ENCODE data around the gene PAPPA. TPM values are rescaled to one million over a fixed set of nuclear protein-coding genes. Genes with fewer than 3 reads are reported as not detected.

The PAPPA gene
- total RNA-seq, 1 experiment from 2014 or later: 0.22 TPM

DNA sequence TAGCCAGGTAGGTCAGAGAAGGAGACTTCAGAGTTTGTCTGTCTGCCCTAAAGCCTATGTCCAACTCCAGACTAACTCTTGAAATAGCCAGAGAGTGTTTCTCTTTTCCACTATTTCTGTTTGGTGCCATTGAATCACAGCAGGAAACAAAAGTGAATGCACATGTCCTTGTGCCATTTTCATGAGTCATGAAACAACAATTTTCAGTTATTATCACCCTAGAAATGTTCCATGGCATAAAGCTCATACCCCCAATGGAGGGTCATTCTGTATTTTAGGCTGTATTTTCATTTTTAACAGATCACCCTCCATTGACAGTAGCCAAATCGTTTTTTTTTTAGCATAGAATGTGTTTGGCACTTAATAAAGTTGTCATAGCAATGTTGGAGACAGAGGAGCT lies 124.7 kb downstream of the PAPPA start:
- ATAC-seq: no peak
- H3K27me3 Mint-ChIP-seq (ENCODE audit: low read depth): peaks cover 97% of the 10 kb centered on the region
- DNase-seq (ENCODE audit: low spot score): no peak
- H3K27ac Mint-ChIP-seq: no peak overlapping the region
- H3K4me3 Mint-ChIP-seq: no peak overlapping the region
- ChIA-PET POLR2A (no interaction called here), CTCF (no interaction called here)
- H3K9me3 Mint-ChIP-seq: no peaks in the 10 kb centered on the region
- no peaks in the 10 kb centered on the region for H3K36me3 Mint-ChIP-seq
- no peak for TF ChIP-seq SOX15 (CRISPR knock-in tag; IDR thresholded peaks at IDR 0.05)
- no peak for TF ChIP-seq SMAD3 (CRISPR knock-in tag; IDR thresholded peaks at IDR 0.05; ENCODE audit: borderline replicate concordance)
- no peak for TF ChIP-seq ZNF317 (CRISPR knock-in tag; IDR thresholded peaks at IDR 0.05; ENCODE audit: borderline replicate concordance, low read depth)
- TF ChIP-seq NFATC4 (CRISPR knock-in tag; IDR thresholded peaks at IDR 0.05): no peak
- TF ChIP-seq, protein P1, sequence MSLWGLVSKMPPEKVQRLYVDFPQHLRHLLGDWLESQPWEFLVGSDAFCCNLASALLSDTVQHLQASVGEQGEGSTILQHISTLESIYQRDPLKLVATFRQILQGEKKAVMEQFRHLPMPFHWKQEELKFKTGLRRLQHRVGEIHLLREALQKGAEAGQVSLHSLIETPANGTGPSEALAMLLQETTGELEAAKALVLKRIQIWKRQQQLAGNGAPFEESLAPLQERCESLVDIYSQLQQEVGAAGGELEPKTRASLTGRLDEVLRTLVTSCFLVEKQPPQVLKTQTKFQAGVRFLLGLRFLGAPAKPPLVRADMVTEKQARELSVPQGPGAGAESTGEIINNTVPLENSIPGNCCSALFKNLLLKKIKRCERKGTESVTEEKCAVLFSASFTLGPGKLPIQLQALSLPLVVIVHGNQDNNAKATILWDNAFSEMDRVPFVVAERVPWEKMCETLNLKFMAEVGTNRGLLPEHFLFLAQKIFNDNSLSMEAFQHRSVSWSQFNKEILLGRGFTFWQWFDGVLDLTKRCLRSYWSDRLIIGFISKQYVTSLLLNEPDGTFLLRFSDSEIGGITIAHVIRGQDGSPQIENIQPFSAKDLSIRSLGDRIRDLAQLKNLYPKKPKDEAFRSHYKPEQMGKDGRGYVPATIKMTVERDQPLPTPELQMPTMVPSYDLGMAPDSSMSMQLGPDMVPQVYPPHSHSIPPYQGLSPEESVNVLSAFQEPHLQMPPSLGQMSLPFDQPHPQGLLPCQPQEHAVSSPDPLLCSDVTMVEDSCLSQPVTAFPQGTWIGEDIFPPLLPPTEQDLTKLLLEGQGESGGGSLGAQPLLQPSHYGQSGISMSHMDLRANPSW (CRISPR knock-in tag; conservative IDR thresholded peaks at IDR 0.05; ENCODE audit: low read depth): no peak
- TF ChIP-seq, protein P2, sequence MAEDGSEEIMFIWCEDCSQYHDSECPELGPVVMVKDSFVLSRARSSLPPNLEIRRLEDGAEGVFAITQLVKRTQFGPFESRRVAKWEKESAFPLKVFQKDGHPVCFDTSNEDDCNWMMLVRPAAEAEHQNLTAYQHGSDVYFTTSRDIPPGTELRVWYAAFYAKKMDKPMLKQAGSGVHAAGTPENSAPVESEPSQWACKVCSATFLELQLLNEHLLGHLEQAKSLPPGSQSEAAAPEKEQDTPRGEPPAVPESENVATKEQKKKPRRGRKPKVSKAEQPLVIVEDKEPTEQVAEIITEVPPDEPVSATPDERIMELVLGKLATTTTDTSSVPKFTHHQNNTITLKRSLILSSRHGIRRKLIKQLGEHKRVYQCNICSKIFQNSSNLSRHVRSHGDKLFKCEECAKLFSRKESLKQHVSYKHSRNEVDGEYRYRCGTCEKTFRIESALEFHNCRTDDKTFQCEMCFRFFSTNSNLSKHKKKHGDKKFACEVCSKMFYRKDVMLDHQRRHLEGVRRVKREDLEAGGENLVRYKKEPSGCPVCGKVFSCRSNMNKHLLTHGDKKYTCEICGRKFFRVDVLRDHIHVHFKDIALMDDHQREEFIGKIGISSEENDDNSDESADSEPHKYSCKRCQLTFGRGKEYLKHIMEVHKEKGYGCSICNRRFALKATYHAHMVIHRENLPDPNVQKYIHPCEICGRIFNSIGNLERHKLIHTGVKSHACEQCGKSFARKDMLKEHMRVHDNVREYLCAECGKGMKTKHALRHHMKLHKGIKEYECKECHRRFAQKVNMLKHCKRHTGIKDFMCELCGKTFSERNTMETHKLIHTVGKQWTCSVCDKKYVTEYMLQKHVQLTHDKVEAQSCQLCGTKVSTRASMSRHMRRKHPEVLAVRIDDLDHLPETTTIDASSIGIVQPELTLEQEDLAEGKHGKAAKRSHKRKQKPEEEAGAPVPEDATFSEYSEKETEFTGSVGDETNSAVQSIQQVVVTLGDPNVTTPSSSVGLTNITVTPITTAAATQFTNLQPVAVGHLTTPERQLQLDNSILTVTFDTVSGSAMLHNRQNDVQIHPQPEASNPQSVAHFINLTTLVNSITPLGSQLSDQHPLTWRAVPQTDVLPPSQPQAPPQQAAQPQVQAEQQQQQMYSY (CRISPR knock-in tag; IDR thresholded peaks at IDR 0.05): no peak
- TF ChIP-seq, protein P3, sequence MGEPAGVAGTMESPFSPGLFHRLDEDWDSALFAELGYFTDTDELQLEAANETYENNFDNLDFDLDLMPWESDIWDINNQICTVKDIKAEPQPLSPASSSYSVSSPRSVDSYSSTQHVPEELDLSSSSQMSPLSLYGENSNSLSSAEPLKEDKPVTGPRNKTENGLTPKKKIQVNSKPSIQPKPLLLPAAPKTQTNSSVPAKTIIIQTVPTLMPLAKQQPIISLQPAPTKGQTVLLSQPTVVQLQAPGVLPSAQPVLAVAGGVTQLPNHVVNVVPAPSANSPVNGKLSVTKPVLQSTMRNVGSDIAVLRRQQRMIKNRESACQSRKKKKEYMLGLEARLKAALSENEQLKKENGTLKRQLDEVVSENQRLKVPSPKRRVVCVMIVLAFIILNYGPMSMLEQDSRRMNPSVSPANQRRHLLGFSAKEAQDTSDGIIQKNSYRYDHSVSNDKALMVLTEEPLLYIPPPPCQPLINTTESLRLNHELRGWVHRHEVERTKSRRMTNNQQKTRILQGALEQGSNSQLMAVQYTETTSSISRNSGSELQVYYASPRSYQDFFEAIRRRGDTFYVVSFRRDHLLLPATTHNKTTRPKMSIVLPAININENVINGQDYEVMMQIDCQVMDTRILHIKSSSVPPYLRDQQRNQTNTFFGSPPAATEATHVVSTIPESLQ (CRISPR knock-in tag; IDR thresholded peaks at IDR 0.05): no peak
- TF ChIP-seq ZNF416 (CRISPR knock-in tag; IDR thresholded peaks at IDR 0.05): no peak
- TF ChIP-seq TEAD4 (CRISPR knock-in tag; IDR thresholded peaks at IDR 0.05): no peak
- TF ChIP-seq, protein P4, sequence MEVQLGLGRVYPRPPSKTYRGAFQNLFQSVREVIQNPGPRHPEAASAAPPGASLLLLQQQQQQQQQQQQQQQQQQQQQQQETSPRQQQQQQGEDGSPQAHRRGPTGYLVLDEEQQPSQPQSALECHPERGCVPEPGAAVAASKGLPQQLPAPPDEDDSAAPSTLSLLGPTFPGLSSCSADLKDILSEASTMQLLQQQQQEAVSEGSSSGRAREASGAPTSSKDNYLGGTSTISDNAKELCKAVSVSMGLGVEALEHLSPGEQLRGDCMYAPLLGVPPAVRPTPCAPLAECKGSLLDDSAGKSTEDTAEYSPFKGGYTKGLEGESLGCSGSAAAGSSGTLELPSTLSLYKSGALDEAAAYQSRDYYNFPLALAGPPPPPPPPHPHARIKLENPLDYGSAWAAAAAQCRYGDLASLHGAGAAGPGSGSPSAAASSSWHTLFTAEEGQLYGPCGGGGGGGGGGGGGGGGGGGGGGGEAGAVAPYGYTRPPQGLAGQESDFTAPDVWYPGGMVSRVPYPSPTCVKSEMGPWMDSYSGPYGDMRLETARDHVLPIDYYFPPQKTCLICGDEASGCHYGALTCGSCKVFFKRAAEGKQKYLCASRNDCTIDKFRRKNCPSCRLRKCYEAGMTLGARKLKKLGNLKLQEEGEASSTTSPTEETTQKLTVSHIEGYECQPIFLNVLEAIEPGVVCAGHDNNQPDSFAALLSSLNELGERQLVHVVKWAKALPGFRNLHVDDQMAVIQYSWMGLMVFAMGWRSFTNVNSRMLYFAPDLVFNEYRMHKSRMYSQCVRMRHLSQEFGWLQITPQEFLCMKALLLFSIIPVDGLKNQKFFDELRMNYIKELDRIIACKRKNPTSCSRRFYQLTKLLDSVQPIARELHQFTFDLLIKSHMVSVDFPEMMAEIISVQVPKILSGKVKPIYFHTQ (CRISPR knock-in tag; IDR thresholded peaks at IDR 0.05): no peak
- TF ChIP-seq JAZF1 (CRISPR knock-in tag; IDR thresholded peaks at IDR 0.05): no peak
- TF ChIP-seq CBFB (CRISPR knock-in tag; IDR thresholded peaks at IDR 0.05; ENCODE audit: low read depth): no peak
- no peak for TF ChIP-seq RORB (CRISPR knock-in tag; IDR thresholded peaks at IDR 0.05)
- TF ChIP-seq, protein P5, sequence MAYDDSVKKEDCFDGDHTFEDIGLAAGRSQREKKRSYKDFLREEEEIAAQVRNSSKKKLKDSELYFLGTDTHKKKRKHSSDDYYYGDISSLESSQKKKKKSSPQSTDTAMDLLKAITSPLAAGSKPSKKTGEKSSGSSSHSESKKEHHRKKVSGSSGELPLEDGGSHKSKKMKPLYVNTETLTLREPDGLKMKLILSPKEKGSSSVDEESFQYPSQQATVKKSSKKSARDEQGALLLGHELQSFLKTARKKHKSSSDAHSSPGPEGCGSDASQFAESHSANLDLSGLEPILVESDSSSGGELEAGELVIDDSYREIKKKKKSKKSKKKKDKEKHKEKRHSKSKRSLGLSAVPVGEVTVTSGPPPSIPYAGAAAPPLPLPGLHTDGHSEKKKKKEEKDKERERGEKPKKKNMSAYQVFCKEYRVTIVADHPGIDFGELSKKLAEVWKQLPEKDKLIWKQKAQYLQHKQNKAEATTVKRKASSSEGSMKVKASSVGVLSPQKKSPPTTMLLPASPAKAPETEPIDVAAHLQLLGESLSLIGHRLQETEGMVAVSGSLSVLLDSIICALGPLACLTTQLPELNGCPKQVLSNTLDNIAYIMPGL (CRISPR knock-in tag; IDR thresholded peaks at IDR 0.05): no peak
- TF ChIP-seq, protein P6, sequence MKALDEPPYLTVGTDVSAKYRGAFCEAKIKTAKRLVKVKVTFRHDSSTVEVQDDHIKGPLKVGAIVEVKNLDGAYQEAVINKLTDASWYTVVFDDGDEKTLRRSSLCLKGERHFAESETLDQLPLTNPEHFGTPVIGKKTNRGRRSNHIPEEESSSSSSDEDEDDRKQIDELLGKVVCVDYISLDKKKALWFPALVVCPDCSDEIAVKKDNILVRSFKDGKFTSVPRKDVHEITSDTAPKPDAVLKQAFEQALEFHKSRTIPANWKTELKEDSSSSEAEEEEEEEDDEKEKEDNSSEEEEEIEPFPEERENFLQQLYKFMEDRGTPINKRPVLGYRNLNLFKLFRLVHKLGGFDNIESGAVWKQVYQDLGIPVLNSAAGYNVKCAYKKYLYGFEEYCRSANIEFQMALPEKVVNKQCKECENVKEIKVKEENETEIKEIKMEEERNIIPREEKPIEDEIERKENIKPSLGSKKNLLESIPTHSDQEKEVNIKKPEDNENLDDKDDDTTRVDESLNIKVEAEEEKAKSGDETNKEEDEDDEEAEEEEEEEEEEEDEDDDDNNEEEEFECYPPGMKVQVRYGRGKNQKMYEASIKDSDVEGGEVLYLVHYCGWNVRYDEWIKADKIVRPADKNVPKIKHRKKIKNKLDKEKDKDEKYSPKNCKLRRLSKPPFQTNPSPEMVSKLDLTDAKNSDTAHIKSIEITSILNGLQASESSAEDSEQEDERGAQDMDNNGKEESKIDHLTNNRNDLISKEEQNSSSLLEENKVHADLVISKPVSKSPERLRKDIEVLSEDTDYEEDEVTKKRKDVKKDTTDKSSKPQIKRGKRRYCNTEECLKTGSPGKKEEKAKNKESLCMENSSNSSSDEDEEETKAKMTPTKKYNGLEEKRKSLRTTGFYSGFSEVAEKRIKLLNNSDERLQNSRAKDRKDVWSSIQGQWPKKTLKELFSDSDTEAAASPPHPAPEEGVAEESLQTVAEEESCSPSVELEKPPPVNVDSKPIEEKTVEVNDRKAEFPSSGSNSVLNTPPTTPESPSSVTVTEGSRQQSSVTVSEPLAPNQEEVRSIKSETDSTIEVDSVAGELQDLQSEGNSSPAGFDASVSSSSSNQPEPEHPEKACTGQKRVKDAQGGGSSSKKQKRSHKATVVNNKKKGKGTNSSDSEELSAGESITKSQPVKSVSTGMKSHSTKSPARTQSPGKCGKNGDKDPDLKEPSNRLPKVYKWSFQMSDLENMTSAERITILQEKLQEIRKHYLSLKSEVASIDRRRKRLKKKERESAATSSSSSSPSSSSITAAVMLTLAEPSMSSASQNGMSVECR (CRISPR knock-in tag; IDR thresholded peaks at IDR 0.05; ENCODE audit: borderline replicate concordance): no peak
- H3K4me1 Mint-ChIP-seq: peaks cover 78% of the 10 kb centered on the region

All from WTC11 (cell line).